Astrocyte of the cerebellum (primary cell): ENCODE data around the gene PLG.
"Not testable (repeated sequence)": the region's sequence is repeated elsewhere in the genome, so short reads cannot be mapped to it uniquely, and the experiment has no call there.

ENCODE experiments used
- DNase-seq: peaks from one replicate; pipeline ENCODE4 v3.0.0-alpha.2; 2011; ENCODE audit warnings: low read depth
- H3K4me3 ChIP-seq: 2 replicates; pipeline ENCODE4 v1.5.1; 2011; ENCODE audit warnings: mild to moderate bottlenecking, low read depth, low read length, moderate library complexity
- in situ Hi-C: cut with HindIII; loops from 2 replicates; pipeline ENCODE4 v1.10.0; 2017; ENCODE audit warnings: low sequenced_read_pairs
- TF ChIP-seq, protein P1 (sequence below): IDR thresholded peaks from 2 replicates; pipeline ENCODE4 v1.5.1; 2012; ENCODE audit warnings: low read length, low read depth, moderate library complexity, mild to moderate bottlenecking; ENCODE audit errors: missing control alignments

PLG gene

DNA sequence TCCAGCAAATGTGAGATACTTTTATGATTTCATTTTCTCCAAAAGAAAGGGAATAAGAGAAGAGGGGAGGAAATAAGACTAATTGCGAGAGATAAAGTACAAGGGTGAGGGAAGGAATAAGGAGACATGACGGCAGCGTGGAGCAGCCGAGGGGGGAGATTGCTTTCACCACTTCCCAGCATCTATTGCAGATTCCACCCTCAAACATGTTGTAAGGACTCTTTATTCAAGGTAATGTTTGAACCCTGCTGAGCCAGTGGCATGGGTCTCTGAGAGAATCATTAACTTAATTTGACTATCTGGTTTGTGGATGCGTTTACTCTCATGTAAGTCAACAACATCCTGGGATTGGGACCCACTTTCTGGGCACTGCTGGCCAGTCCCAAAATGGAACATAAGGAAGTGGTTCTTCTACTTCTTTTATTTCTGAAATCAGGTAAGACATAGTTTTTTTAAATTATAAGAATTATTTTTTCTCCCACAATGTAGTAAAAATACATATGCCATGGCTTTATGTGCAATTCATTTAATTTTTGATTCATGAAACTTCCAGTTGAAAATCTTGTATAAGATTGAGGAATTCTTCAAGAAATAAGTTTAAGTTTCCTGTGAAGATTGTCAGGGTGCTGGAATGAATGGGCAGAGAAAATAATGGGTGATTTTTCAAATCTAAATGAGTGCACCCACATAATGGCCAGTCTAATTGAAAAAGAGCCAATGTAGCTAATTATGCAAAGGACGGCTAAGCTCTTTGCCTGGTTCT is at the start of gene PLG:
Gene PLG (plus strand): TSS at position 327 of the 763 bp plus-strand sequence. CDS start 61 bp downstream, at position 388.
- H3K4me3 ChIP-seq, in situ Hi-C loops, DNase-seq: not testable (repeated sequence)

DNA sequence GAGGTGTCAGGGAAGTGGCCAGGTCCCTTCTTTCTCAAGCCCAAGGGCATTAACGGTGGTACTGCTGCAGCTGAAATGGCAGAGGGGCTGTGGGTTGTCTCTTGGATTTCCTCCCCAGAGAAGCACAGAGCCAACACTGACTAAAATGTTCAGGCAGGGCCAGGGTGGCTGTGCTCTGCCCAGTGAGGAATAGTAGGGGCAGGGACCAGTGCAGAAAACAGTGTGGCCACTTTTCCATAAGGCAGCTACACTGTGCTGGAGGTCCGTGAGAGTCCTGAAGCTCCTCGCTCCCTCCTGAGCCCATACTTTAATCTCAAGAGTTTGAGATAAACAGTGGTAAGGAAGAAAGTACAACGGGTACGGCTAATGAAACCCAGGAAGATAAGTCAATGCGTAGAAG is 42.5 kb upstream of the PLG start:
- H3K4me3 ChIP-seq, result no peak overlapping the region
- no peak for DNase-seq
- in situ Hi-C loops, result no loop called here
- TF ChIP-seq, protein P1, sequence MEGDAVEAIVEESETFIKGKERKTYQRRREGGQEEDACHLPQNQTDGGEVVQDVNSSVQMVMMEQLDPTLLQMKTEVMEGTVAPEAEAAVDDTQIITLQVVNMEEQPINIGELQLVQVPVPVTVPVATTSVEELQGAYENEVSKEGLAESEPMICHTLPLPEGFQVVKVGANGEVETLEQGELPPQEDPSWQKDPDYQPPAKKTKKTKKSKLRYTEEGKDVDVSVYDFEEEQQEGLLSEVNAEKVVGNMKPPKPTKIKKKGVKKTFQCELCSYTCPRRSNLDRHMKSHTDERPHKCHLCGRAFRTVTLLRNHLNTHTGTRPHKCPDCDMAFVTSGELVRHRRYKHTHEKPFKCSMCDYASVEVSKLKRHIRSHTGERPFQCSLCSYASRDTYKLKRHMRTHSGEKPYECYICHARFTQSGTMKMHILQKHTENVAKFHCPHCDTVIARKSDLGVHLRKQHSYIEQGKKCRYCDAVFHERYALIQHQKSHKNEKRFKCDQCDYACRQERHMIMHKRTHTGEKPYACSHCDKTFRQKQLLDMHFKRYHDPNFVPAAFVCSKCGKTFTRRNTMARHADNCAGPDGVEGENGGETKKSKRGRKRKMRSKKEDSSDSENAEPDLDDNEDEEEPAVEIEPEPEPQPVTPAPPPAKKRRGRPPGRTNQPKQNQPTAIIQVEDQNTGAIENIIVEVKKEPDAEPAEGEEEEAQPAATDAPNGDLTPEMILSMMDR, result no peak

DNA sequence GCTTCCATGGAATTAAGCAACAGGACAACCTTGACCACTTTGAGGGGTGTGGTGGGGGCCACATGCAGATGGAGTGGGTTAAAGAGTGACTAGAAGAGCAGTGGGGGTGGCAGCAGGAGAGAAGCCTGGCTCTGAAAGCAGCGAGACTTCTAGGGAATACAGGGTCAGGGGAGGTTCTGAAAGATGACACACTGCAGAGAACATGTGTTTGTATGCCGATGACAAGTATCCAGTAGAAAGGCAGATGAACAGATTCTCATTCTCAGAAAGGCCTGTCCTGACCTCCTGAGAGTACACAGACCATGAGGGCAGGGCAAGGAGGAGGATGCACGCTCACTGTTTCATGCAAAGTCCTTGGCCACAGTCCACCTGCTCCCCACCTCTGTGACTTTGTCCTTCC is 40.8 kb upstream of the PLG start:
- in situ Hi-C loops, result no loop called here
- no peak overlapping the region for H3K4me3 ChIP-seq
- DNase-seq, result no peak
- TF ChIP-seq, protein P1, result no peak

DNA sequence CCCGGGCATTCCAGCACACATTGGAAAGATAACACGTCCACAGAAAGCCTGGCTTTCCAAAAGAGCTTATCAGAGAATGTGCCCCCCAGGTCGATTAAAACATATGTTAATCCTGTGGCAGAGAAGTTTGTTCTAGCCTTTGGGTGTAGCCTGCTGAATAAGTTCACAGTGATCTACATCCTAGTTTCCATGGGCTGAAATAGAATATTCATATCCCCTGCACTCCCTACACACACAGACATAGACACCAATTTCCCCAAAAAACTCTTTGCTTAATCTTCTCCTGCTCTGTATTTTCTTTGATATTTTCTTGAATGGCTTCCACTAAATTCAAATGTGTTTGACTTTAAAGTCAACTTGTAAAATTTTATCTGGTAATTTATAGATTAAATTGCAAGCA is 39.6 kb upstream of the PLG start:
- no peak for DNase-seq
- in situ Hi-C loops, result no loop called here
- no peak overlapping the region for H3K4me3 ChIP-seq
- TF ChIP-seq, protein P1, result no peak

DNA sequence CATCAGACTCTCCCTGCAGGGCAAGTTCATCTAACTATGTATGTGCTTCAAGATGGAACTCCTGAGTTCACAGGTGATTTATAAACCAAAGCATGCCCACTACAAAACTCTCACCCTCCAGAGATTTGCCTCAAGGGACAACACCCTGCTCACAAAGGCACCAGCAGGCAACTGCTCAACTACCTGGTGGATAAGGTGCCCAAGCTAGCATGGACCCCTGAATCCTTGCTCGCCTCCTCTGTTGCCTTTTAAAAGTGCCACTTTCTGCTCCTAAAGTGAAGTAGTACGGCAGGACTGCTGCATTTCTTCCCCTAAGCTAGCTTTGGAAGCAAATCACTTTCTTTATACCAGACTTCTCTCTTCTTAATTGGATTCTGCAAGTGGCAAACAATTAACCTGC is 39.2 kb upstream of the PLG start:
- no peak for DNase-seq
- TF ChIP-seq, protein P1, result no peak
- no peak overlapping the region for H3K4me3 ChIP-seq
- in situ Hi-C loops, result no loop called here

DNA sequence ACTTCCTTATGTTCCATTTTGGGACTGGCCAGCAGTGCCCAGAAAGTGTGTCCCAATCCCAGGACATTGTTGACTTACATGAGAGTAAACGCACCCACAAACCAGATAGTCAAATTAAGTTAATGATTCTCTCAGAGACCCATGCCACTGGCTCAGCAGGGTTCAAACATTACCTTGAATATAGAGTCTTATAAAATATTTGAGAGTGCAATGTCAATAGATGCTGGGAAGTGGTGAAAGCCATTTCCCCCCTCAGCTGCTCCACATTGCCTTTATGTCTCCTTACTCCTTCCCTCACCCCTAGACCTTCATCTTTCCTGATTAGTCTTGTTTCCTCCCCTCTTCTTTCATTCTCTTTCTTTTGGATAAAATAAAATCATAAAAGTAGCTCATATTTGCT is 37.8 kb upstream of the PLG start, which contains the start of gene LPA:
Gene LPA (minus strand): TSS at position 78 of the 400 bp plus-strand sequence. CDS start 61 bp downstream, at position 17.
- H3K4me3 ChIP-seq, in situ Hi-C loops, DNase-seq: not testable (repeated sequence)

DNA sequence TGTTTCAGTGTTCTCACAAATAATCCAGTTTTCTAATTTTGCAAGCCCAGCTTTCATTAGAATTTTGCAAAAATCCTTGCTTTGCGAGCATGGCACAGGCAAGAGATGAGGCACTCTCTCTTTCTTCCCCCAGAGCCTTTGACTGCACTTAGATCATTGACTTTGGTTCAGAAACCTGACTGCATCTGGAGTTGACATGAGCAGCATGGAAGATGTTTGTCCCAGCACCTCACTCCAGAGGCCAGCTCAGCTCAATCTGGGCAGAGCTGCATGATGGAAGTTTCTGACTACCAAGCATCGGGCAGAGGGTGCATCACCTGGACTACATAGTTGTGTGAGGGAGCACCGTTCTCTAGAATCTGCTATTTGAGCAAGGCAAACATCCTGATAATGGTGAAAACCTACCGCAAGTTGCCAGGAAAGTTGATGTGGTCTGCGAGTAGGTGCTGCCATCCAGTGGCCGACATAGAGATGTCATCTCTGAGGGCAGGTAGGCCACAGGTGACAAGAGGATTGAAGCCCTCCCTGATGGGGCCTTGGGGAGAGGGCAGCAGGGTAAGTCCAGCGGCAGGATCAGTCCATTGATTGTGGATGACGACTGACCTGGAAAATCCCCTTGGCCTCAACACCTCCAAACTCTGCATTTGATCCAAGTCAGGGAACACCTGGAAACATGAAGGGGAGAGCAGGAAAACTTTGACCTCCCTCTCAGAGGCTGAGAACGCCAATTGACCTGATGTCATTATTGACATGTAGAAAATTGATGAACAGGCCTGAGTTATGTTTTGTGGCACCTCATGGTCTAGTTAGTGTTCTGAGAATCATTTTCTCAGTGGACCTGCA is 34.2 kb upstream of the PLG start:
- in situ Hi-C loops, result no loop called here
- DNase-seq, result no peak

More for the DNA sequence above, 34.2 kb upstream of the PLG start:
- TF ChIP-seq, protein P1, result no peak
- no peak overlapping the region for H3K4me3 ChIP-seq
